ENCODE data around the gene NTSR1. TPM values are rescaled to one million over a fixed set of nuclear protein-coding genes. Genes with fewer than 3 reads are reported as not detected.
A peak's percentile ranks its signal among the peaks of the same experiment; 100 is the strongest.

Gene NTSR1
- total RNA-seq, 6 experiments from 2014 or later = 0.04 to 0.74 (median 0.09) TPM; not detected in 2

DNA sequence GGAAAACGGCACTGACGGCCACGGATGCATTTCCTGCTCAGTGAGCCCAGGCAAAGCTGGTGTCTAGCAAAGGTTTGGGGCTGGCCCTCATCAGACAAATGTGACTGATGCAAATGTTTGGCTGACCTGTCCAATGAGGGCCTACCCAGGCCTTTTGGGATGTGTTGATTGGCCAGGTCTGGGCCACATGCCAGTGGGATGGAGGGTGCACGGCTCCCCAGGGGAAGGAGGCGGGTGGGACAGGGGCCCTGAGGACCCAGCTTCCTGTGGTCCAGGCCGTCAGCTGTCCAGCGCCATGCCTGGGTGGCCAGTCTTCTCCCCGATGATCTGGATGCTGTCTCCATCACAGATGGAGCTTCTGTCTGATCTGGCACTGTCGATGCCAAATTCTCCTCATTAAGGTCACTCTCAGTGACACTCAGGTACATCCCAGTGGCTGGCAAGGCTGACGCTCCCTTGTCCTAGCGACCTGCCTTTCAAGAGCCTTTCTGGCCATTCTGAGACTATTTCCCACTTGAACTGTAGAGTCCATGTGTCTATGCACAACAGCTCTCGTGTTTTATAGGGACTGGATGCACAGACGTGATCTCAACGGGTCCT, 43.0 kb downstream of the NTSR1 start:
- TF ChIP-seq, protein P1, sequence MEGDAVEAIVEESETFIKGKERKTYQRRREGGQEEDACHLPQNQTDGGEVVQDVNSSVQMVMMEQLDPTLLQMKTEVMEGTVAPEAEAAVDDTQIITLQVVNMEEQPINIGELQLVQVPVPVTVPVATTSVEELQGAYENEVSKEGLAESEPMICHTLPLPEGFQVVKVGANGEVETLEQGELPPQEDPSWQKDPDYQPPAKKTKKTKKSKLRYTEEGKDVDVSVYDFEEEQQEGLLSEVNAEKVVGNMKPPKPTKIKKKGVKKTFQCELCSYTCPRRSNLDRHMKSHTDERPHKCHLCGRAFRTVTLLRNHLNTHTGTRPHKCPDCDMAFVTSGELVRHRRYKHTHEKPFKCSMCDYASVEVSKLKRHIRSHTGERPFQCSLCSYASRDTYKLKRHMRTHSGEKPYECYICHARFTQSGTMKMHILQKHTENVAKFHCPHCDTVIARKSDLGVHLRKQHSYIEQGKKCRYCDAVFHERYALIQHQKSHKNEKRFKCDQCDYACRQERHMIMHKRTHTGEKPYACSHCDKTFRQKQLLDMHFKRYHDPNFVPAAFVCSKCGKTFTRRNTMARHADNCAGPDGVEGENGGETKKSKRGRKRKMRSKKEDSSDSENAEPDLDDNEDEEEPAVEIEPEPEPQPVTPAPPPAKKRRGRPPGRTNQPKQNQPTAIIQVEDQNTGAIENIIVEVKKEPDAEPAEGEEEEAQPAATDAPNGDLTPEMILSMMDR (IDR thresholded peaks at IDR 0.05) = no peak
- TF ChIP-seq POLR2A (IDR thresholded peaks at IDR 0.05) = no peak
- Histone ChIP-seq H3K9me3 (no peaks in the 10 kb centered on the region), H3K36me3 (no peaks in the 10 kb centered on the region), H3K27me3 (no peaks in the 10 kb centered on the region), H3K4me3 (no peak overlapping the region), H3K27ac (no peak overlapping the region), H3K4me1 (no peaks in the 10 kb centered on the region)
- WGBS (ENCODE audit: insufficient coverage, low coverage, low lambda C conversion rate, missing lambda C conversion rate) = 68% methylated on average over 5 of the region's 14 CpGs
- DNase-seq = peak in 2 of 3 donors; percentile 15 to 45
- intact Hi-C loops (cut with DNase I) = no loop called here
- no peak for ATAC-seq

DNA sequence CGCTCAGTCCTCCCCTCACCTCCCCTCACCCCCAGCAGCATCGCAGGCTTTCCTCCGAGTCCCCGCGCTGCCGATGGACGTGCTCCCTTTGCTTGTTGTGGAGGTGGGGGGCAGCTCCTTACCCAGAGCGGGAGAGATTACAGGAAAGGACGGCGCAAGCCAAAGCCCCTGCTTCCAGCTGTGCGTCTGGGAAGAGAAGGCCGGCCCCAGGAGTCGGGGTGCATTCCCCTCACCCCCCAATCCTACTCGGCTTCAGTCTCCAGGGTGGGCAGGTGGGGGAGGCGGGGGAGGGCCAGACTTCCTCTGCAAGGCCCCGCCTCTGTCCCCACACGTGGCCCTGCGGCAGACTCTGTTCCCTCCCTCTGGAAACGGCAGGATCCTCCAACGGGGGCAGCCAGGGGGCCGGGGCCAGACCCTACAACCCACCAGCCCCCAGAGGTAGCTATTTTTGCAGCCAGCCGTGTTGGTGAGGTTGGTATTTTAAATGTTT, 43.6 kb downstream of the NTSR1 start:
- no peak for ATAC-seq
- TF ChIP-seq POLR2A (IDR thresholded peaks at IDR 0.05) = no peak
- TF ChIP-seq, protein P1 (IDR thresholded peaks at IDR 0.05) = no peak
- DNase-seq = peak in 2 of 3 donors; percentile 14 to 38

DNA sequence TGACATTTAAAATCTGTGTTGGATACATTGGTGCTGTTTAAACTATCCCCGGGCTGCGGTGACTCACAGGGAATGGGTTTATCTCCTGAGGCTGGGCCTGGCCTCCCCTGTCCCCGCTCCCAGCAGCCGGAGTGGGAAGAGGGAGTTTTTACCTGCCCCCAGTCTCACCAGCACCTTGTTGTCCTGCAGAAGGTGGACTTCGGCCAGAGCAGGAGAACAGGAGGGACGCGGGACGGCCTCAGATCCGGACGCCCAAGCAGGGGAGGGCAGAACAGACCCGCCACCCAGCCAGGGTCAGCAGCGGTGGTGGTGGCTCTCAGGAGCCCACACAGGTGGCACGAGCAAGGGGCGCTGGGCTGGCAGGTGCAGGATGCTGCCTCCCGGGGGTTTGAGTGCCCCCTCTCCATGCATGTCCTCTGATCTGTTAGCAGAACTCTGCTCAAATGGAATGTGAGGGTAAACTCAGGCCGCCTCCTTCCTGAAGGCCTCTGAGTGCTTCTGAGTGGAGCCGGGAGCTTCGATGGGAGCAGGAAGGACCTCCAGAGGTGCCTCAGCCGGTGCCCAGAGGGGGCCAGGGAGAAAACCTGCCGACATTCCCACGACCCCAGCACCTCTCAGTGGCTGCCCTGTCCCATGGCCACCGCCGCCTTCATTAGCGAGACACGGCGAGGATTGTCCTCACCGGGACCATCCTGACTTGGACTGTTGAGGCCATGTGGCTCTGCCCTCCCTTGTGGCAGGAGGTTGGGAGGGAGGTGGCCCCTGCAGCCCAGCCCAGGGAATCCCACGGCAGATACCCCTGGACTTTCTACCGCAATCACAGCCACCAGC, 44.2 kb downstream of the NTSR1 start:
- Histone ChIP-seq H3K4me3 (no peak overlapping the region), H3K4me1 (no peaks in the 10 kb centered on the region), H3K27me3 (no peaks in the 10 kb centered on the region), H3K36me3 (no peaks in the 10 kb centered on the region), H3K27ac (no peak overlapping the region), H3K9me3 (no peaks in the 10 kb centered on the region)
- DNase-seq = peak in 2 of 3 donors; percentile 15 to 48
- intact Hi-C loops (cut with DNase I) = no loop called here
- peak in 2 of 4 donors; percentile 31 for ATAC-seq
- no peak for TF ChIP-seq POLR2A (IDR thresholded peaks at IDR 0.05)
- TF ChIP-seq, protein P1 (IDR thresholded peaks at IDR 0.05) = no peak
- WGBS (ENCODE audit: insufficient coverage, low coverage, low lambda C conversion rate, missing lambda C conversion rate) = 28% methylated on average over 4 of the region's 29 CpGs

More for the DNA sequence above, 43.6 kb downstream of the NTSR1 start:
- whole genome bisulfite sequencing (ENCODE audit: insufficient coverage, low coverage, low lambda C conversion rate, missing lambda C conversion rate) = 17% methylated on average over 12 of the region's 22 CpGs
- H3K27ac ChIP-seq = no peak overlapping the region
- H3K36me3 ChIP-seq = no peaks in the 10 kb centered on the region
- no peaks in the 10 kb centered on the region for H3K4me1 ChIP-seq
- H3K4me3 ChIP-seq = no peak overlapping the region
- intact Hi-C loops (cut with DNase I) = no loop called here
- H3K27me3 ChIP-seq = no peaks in the 10 kb centered on the region
- no peaks in the 10 kb centered on the region for H3K9me3 ChIP-seq

DNA sequence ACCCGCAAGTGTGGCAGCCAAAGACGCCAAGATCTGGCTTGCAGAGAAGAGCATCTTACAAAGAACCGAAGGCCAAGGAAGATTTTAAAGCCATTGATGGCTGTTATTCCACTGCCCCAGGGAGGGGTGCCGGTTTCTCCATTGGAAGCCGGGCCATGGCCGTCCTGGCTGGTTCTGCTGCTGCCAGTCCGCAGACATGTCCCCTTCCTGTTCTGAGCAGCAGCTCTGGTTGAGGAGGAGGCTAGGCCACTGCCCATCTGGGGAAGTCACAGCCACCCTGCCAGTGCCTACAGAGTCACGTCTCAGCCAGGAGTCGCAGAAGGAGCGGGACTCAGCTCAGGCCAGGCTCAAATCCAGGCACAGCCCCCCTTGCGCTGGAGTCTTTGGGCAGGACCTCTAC, 45.0 kb downstream of the NTSR1 start:
- Histone ChIP-seq H3K4me1 (no peaks in the 10 kb centered on the region), H3K9me3 (no peaks in the 10 kb centered on the region), H3K27me3 (no peaks in the 10 kb centered on the region), H3K4me3 (no peak overlapping the region), H3K36me3 (no peaks in the 10 kb centered on the region), H3K27ac (no peak overlapping the region)
- no CpG with 5 or more reads among the region's 11 CpGs for WGBS (ENCODE audit: insufficient coverage, low coverage, low lambda C conversion rate, missing lambda C conversion rate)
- ATAC-seq = no peak
- intact Hi-C loops (cut with DNase I) = no loop called here
- DNase-seq = peak in 2 of 3 donors; percentile 13 to 32
- no peak for TF ChIP-seq POLR2A (IDR thresholded peaks at IDR 0.05)
- TF ChIP-seq, protein P1 (IDR thresholded peaks at IDR 0.05) = no peak

All from right lobe of liver (tissue), 6 donors.